IMR-90 (cell line): ENCODE measurements around the gene DPF3.

Source experiments
- BHLHE40 ChIP-seq: fragments of 150-350 bp; IDR thresholded peaks from 2 replicates; pipeline ENCODE4 v1.6.1; 2016; ENCODE audit warnings: mild to moderate bottlenecking, low read depth, low read length
- CHD1 ChIP-seq: IDR thresholded peaks from 2 replicates; pipeline ENCODE4 v1.6.1; 2012; ENCODE audit warnings: low read depth, low read length, improper control_type of control experiment
- FOS ChIP-seq: fragments of 150-350 bp; IDR thresholded peaks from 2 replicates; pipeline ENCODE4 v1.6.1; 2016; ENCODE audit warnings: low read depth, low read length
- MAFK ChIP-seq: IDR thresholded peaks from 2 replicates; pipeline ENCODE4 v1.6.1; 2012; ENCODE audit warnings: low read depth, low read length, improper control_type of control experiment
- POLR2A ChIP-seq: IDR thresholded peaks from 2 replicates; pipeline ENCODE4 v1.6.1; 2012; ENCODE audit warnings: mild to moderate bottlenecking, low read depth, low read length
- RFX5 ChIP-seq: IDR thresholded peaks from 2 replicates; pipeline ENCODE4 v1.8.0; 2012; ENCODE audit warnings: low read depth, mild to moderate bottlenecking, low read length, moderate library complexity
- USF2 ChIP-seq: fragments of 150-350 bp; IDR thresholded peaks from 2 replicates; pipeline ENCODE4 v1.6.1; 2017; ENCODE audit warnings: mild to moderate bottlenecking, antibody characterized with exemption, low read length, low read depth
- TF ChIP-seq, protein P1 (sequence below): conservative IDR thresholded peaks from 2 replicates; pipeline ENCODE4 v1.5.1; 2012; ENCODE audit warnings: mild to moderate bottlenecking, low read depth, low read length, improper control_type of control experiment
- TF ChIP-seq, protein P2 (sequence below): fragments of 150-350 bp; IDR thresholded peaks from 2 replicates; pipeline ENCODE4 v1.6.1; 2016; ENCODE audit warnings: low read depth, mild to moderate bottlenecking, low read length, moderate library complexity, borderline replicate concordance

GRCh38 chr14:72887514-72887913 is 6.4 kb downstream of the DPF3 start:
- TF ChIP-seq, protein P1, sequence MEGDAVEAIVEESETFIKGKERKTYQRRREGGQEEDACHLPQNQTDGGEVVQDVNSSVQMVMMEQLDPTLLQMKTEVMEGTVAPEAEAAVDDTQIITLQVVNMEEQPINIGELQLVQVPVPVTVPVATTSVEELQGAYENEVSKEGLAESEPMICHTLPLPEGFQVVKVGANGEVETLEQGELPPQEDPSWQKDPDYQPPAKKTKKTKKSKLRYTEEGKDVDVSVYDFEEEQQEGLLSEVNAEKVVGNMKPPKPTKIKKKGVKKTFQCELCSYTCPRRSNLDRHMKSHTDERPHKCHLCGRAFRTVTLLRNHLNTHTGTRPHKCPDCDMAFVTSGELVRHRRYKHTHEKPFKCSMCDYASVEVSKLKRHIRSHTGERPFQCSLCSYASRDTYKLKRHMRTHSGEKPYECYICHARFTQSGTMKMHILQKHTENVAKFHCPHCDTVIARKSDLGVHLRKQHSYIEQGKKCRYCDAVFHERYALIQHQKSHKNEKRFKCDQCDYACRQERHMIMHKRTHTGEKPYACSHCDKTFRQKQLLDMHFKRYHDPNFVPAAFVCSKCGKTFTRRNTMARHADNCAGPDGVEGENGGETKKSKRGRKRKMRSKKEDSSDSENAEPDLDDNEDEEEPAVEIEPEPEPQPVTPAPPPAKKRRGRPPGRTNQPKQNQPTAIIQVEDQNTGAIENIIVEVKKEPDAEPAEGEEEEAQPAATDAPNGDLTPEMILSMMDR: no peak
- TF ChIP-seq FOS (no peak), USF2 (no peak), POLR2A (no peak), BHLHE40 (no peak), CHD1 (no peak), RFX5 (no peak), MAFK (no peak)
- TF ChIP-seq, protein P2, sequence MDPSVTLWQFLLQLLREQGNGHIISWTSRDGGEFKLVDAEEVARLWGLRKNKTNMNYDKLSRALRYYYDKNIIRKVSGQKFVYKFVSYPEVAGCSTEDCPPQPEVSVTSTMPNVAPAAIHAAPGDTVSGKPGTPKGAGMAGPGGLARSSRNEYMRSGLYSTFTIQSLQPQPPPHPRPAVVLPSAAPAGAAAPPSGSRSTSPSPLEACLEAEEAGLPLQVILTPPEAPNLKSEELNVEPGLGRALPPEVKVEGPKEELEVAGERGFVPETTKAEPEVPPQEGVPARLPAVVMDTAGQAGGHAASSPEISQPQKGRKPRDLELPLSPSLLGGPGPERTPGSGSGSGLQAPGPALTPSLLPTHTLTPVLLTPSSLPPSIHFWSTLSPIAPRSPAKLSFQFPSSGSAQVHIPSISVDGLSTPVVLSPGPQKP: no peak
